AG04450 (cell line): Measurements from ENCODE around the gene CDK5R2. TPM values are rescaled to one million over a fixed set of nuclear protein-coding genes. Genes with fewer than 3 reads are reported as not detected.

Experiments
- CTCF ChIA-PET: fragments of 300-600, 350-600 bp; formaldehyde crosslinking; extraction: SDS; loops from one replicate; lab custom pipeline; 2022; ENCODE audit warnings: antibody characterized with exemption, inconsistent platforms; lab: Charles Lee
- POLR2A ChIA-PET: fragments of 350-600 bp; formaldehyde crosslinking; extraction: SDS; loops from one replicate; lab custom pipeline; 2021; ENCODE audit warnings: antibody characterized with exemption, inconsistent platforms; lab: Yijun Ruan, JAX
- DNase-seq: peaks from one replicate; pipeline ENCODE4 v3.0.0-alpha.2; 2011; ENCODE audit warnings: low read depth, low spot score
- H3K27ac ChIP-seq: one replicate; pipeline ENCODE4 v1.5.1; 2012; ENCODE audit warnings: low read depth, low read length, control low read depth
- H3K27me3 ChIP-seq: one replicate; pipeline ENCODE4 v1.6.0; 2012; ENCODE audit warnings: low read length; ENCODE audit not compliant: control insufficient read depth, insufficient read depth
- H3K4me3 ChIP-seq: 2 replicates; pipeline ENCODE4 v1.5.1; 2011; ENCODE audit warnings: mild to moderate bottlenecking, low read depth, low read length, control low read depth
- H3K9me3 ChIP-seq: 2 replicates; pipeline ENCODE4 v1.5.1; 2012; ENCODE audit warnings: low read length; ENCODE audit not compliant: control insufficient read depth, insufficient read depth
- polyA plus RNA-seq: library from polyadenylated mRNA; depleted of rRNA; stranded (reverse); fragments of >200 nt; gene quantifications from 2 replicates; pipeline ENCODE4 v1.2.3, GENCODE V29; 2011
- TF ChIP-seq, protein P1 (sequence below): IDR thresholded peaks from 2 replicates; pipeline ENCODE4 v1.5.1; 2011; ENCODE audit warnings: low read depth, low read length, control low read depth, inconsistent platforms

CDK5R2 gene
- polyA plus RNA-seq, 1 experiment, result 0.05 TPM

DNA sequence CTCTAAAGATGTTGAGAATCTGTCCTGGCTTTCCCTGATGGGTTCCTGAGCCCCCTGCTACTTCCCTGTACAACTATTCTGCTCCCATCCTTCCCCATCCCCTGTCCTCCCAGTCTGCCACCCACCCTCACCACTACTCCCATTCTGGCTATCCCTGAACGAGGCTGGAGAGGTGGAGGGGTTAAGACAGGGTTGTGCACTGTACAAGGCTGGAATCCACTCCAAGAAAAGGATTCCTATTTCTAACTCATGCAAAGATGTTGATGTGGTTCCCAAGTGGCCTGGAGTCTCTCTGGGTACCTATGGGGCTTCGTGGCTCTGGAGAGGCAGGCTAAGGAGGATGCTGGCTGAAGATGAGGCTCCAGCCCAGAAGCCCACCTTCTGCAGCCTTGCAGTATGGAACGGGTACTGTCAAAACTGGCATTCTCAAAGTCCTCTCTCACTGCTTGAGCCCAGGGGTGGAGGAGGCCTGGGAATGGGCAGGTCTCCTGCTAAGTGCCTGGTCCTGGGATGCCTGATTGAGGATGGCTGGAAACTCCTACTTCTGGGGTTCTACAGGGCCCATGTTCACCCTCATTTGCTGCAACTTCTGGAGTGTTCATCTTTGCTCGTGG is 26.8 kb downstream of the CDK5R2 start:
- peaks cover 5% of the 10 kb centered on the region; the same call in 1 of the 2 replicates for H3K9me3 ChIP-seq
- no peak overlapping the region for H3K27ac ChIP-seq
- TF ChIP-seq, protein P1, sequence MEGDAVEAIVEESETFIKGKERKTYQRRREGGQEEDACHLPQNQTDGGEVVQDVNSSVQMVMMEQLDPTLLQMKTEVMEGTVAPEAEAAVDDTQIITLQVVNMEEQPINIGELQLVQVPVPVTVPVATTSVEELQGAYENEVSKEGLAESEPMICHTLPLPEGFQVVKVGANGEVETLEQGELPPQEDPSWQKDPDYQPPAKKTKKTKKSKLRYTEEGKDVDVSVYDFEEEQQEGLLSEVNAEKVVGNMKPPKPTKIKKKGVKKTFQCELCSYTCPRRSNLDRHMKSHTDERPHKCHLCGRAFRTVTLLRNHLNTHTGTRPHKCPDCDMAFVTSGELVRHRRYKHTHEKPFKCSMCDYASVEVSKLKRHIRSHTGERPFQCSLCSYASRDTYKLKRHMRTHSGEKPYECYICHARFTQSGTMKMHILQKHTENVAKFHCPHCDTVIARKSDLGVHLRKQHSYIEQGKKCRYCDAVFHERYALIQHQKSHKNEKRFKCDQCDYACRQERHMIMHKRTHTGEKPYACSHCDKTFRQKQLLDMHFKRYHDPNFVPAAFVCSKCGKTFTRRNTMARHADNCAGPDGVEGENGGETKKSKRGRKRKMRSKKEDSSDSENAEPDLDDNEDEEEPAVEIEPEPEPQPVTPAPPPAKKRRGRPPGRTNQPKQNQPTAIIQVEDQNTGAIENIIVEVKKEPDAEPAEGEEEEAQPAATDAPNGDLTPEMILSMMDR, result no peak
- ChIA-PET POLR2A (no interaction called here), CTCF (no interaction called here)
- no peak for DNase-seq
- H3K27me3 ChIP-seq, result peaks cover 87% of the 10 kb centered on the region
- H3K4me3 ChIP-seq, result no peak overlapping the region

DNA sequence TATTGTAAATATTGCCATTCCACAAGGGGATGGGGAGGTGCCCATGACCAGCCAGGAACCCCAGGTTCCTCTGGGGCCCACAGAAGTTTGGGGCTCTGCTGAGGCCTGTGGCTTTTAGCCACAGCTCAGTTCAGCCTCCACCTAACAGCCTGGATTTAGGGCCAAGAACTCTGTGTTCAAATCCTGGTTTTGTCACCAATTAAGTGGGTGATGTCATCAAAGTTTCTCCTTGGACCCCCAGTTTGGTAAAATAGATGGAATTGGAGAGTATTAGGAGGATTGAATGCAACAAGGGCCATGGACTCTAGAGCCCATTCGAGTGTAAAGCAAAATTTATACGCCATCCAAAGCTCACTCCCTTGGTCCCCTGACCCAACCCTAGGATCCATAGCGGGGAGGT is 28.7 kb downstream of the CDK5R2 start:
- TF ChIP-seq, protein P1, result no peak
- CTCF ChIA-PET, result interaction anchor here (2.4 kb wide), 1 partner anchor 8 kb away, joined by 15 read pairs; no protein-coding TSS in a partner anchor
- POLR2A ChIA-PET, result no interaction called here
- Histone ChIP-seq H3K9me3 (peaks cover 5% of the 10 kb centered on the region; the same call in 1 of the 2 replicates), H3K27me3 (peaks cover 90% of the 10 kb centered on the region), H3K4me3 (no peak overlapping the region), H3K27ac (no peak overlapping the region)
- DNase-seq, result no peak

DNA sequence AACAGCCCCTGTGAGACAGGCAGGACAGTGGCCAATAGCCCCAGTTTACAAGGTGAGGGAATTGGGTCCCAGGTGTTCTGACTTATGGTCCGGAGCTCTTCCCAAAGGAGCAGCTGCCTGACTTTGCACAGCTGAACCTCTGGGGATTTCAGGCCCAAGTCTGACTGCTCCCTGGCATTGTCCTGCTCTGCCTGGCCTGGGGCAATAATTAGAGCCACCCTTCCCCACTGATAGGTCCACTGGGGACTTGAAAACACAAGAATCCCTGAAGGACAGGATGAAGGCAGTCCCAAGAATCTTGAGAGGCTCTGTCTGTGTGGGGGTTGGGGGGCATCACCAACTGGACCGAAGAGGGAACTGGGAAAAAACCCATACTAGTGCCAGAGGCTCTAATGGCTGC is 29.2 kb downstream of the CDK5R2 start:
- Histone ChIP-seq H3K4me3 (no peak overlapping the region), H3K27ac (no peak overlapping the region), H3K9me3 (peaks cover 5% of the 10 kb centered on the region; the same call in 1 of the 2 replicates), H3K27me3 (peaks cover 90% of the 10 kb centered on the region)
- TF ChIP-seq, protein P1, result no peak
- ChIA-PET CTCF (interaction anchor here (2.4 kb wide), 1 partner anchor 8 kb away, joined by 15 read pairs; no protein-coding TSS in a partner anchor), POLR2A (no interaction called here)
- no peak for DNase-seq

DNA sequence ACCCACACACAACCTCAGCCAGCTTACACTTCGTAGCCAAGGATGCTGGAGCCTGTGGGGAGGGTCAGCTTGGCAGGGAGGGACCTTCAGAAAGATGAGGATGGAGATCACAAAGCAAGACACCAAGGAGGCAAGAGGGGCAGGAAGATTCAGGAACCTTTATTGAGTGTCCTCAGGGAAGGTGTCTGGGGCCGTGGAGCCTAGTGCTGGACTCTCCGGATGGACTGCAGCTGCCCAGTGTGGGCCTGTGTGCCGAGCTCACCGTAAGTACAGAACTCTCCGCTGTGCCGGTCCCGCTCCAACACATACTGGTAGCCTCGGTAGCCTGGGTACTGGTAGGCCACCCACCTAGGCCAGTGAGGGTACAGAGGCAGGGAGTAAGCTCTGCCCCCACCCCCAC is 30.6 kb downstream of the CDK5R2 start:
- no peaks in the 10 kb centered on the region; the same call in 1 of the 2 replicates for H3K9me3 ChIP-seq
- peaks cover 92% of the 10 kb centered on the region for H3K27me3 ChIP-seq
- no peak overlapping the region for H3K27ac ChIP-seq
- H3K4me3 ChIP-seq, result no peak overlapping the region
- ChIA-PET POLR2A (no interaction called here), CTCF (interaction anchor here (1.3 to 2.4 kb wide), 2 partner anchors 10 to 40 kb away, joined by 3 to 15 read pairs; no protein-coding TSS in a partner anchor)
- TF ChIP-seq, protein P1, result no peak
- no peak for DNase-seq

DNA sequence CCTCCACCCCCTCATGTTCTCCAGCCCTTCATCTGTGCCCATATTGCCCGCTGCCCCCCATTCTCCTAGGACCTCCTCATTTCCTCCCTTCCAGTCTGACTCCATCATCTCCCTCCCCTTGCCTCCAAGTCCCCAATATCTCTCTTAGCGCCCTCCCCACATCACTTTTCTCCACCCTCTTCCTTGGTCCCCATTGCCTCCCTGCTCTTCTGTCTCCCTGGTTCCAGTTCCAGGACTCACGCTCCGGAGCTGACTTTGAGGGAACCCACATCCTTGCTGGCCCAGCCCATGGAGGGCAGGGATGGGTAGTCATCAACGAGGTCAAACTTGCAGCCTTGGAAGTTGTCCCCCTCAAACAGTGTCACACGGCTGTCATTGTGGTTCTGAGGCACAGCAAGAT is 31.1 kb downstream of the CDK5R2 start:
- ChIA-PET POLR2A (no interaction called here), CTCF (interaction anchor here (1.3 kb wide), 1 partner anchor 39 kb away, joined by 3 read pairs; no protein-coding TSS in a partner anchor)
- H3K9me3 ChIP-seq, result no peaks in the 10 kb centered on the region; the same call in 1 of the 2 replicates
- TF ChIP-seq, protein P1, result no peak
- no peak overlapping the region for H3K27ac ChIP-seq
- no peak overlapping the region for H3K4me3 ChIP-seq
- DNase-seq, result no peak
- peaks cover 95% of the 10 kb centered on the region for H3K27me3 ChIP-seq
